HUES6 (cell line): ENCODE results near the gene C17orf50.
A peak's percentile ranks its signal among the peaks of the same experiment; 100 is the strongest.

ENCODE experiments used
- H3K27ac ChIP-seq: 2 replicates; pipeline ENCODE4 v1.7.0; 2013; ENCODE audit warnings: low read depth, mild to moderate bottlenecking, low read length, inconsistent platforms
- H3K27me3 ChIP-seq: 2 replicates; pipeline ENCODE4 v1.6.1; 2013; ENCODE audit warnings: low read length; ENCODE audit not compliant: control insufficient read depth, insufficient read depth
- H3K36me3 ChIP-seq: 2 replicates; pipeline ENCODE4 v1.6.1; 2013; ENCODE audit warnings: low read length; ENCODE audit not compliant: control insufficient read depth, insufficient read depth
- H3K4me1 ChIP-seq: 2 replicates; pipeline ENCODE4 v1.6.1; 2013; ENCODE audit warnings: low read length; ENCODE audit not compliant: control insufficient read depth, insufficient read depth
- H3K4me3 ChIP-seq: 2 replicates; pipeline ENCODE4 v1.5.1; 2013; ENCODE audit warnings: low read depth, low read length
- H3K9ac ChIP-seq: one replicate; pipeline ENCODE4 v1.6.1; 2013; ENCODE audit warnings: mild to moderate bottlenecking, low read length
- H3K9me3 ChIP-seq: 2 replicates; pipeline ENCODE4 v1.6.1; 2013; ENCODE audit warnings: low read depth, low read length; ENCODE audit not compliant: control insufficient read depth, insufficient read depth

C17orf50 gene

GRCh38 chr17:35760587-35760986 lies at the start of gene C17orf50:
Gene C17orf50 (plus strand): TSS chr17:35760887. CDS start chr17:35760942, 55 bp downstream.
- H3K27me3 ChIP-seq, result peaks cover 7% of the 10 kb centered on the region
- H3K9me3 ChIP-seq, result no peaks in the 10 kb centered on the region; the same call in 1 of the 2 replicates
- H3K4me3 ChIP-seq, result no peak within 1 kb of the TSS
- no peaks in the 10 kb centered on the region; the same call in 1 of the 2 replicates for H3K4me1 ChIP-seq
- no peak within 1 kb of the TSS for H3K9ac ChIP-seq
- no peak within 1 kb of the TSS for H3K27ac ChIP-seq
- H3K36me3 ChIP-seq, result no peaks in the 10 kb centered on the region

GRCh38 chr17:35710950-35711349 lies 49.7 kb upstream of the C17orf50 start:
- Histone ChIP-seq H3K27ac (no peak overlapping the region), H3K9me3 (no peaks in the 10 kb centered on the region), H3K36me3 (peaks cover 56% of the 10 kb centered on the region), H3K9ac (no peak overlapping the region), H3K4me3 (no peak overlapping the region), H3K4me1 (peaks cover 4% of the 10 kb centered on the region; the same call in 1 of the 2 replicates), H3K27me3 (no peaks in the 10 kb centered on the region)

- peaks cover 4% of the 10 kb centered on the region; the same call in 1 of the 2 replicates for H3K4me1 ChIP-seq
- H3K36me3 ChIP-seq, result peaks cover 71% of the 10 kb centered on the region
- no peak overlapping the region for H3K4me3 ChIP-seq
- H3K27me3 ChIP-seq, result no peaks in the 10 kb centered on the region
- H3K9me3 ChIP-seq, result no peaks in the 10 kb centered on the region
- no peak overlapping the region; the same call in 1 of the 2 replicates for H3K27ac ChIP-seq
- H3K9ac ChIP-seq, result peak overlapping the region; percentile 41
Observed at GRCh38 chr17:35713069-35713728, 47.5 kb upstream of the C17orf50 start.

GRCh38 chr17:35714988-35715387 lies 45.7 kb upstream of the C17orf50 start:
- Histone ChIP-seq H3K27me3 (no peaks in the 10 kb centered on the region), H3K36me3 (peaks cover 60% of the 10 kb centered on the region), H3K9ac (no peak overlapping the region), H3K27ac (no peak overlapping the region), H3K9me3 (no peaks in the 10 kb centered on the region), H3K4me1 (peaks cover 4% of the 10 kb centered on the region; the same call in 1 of the 2 replicates), H3K4me3 (no peak overlapping the region)

- H3K4me3 ChIP-seq, result no peak overlapping the region
- H3K27me3 ChIP-seq, result no peaks in the 10 kb centered on the region
- H3K9me3 ChIP-seq, result no peaks in the 10 kb centered on the region
- H3K27ac ChIP-seq, result no peak overlapping the region
- peaks cover 59% of the 10 kb centered on the region for H3K36me3 ChIP-seq
- H3K9ac ChIP-seq, result no peak overlapping the region
- peaks cover 4% of the 10 kb centered on the region; the same call in 1 of the 2 replicates for H3K4me1 ChIP-seq
Observed at GRCh38 chr17:35715416-35715815, 45.3 kb upstream of the C17orf50 start.

- Histone ChIP-seq H3K4me3 (no peak overlapping the region), H3K27me3 (no peaks in the 10 kb centered on the region), H3K9me3 (no peaks in the 10 kb centered on the region), H3K27ac (no peak overlapping the region), H3K9ac (no peak overlapping the region), H3K36me3 (peaks cover 53% of the 10 kb centered on the region), H3K4me1 (peaks cover 4% of the 10 kb centered on the region; the same call in 1 of the 2 replicates)
Observed at GRCh38 chr17:35716173-35716572, 44.5 kb upstream of the C17orf50 start.

GRCh38 chr17:35716897-35717465 lies 43.7 kb upstream of the C17orf50 start:
- H3K4me1 ChIP-seq, result peaks cover 4% of the 10 kb centered on the region; the same call in 1 of the 2 replicates

GRCh38 chr17:35717475-35717874 lies 43.2 kb upstream of the C17orf50 start:
- Histone ChIP-seq H3K36me3 (peaks cover 48% of the 10 kb centered on the region), H3K9ac (no peak overlapping the region), H3K9me3 (no peaks in the 10 kb centered on the region)

More at GRCh38 chr17:35716897-35717465, 43.7 kb upstream of the C17orf50 start:
- Histone ChIP-seq H3K4me3 (no peak overlapping the region), H3K9ac (no peak overlapping the region), H3K27me3 (no peaks in the 10 kb centered on the region), H3K9me3 (no peaks in the 10 kb centered on the region), H3K27ac (no peak overlapping the region), H3K36me3 (peaks cover 51% of the 10 kb centered on the region)

GRCh38 chr17:35723735-35724134 lies 37.0 kb upstream of the C17orf50 start:
- no peak overlapping the region for H3K4me3 ChIP-seq
- H3K9ac ChIP-seq, result no peak overlapping the region
- H3K27me3 ChIP-seq, result no peaks in the 10 kb centered on the region
- H3K4me1 ChIP-seq, result peaks cover 35% of the 10 kb centered on the region
- no peak overlapping the region for H3K27ac ChIP-seq
- H3K36me3 ChIP-seq, result peaks cover 45% of the 10 kb centered on the region
- H3K9me3 ChIP-seq, result no peaks in the 10 kb centered on the region

More at GRCh38 chr17:35717475-35717874, 43.2 kb upstream of the C17orf50 start:
- Histone ChIP-seq H3K27me3 (no peaks in the 10 kb centered on the region), H3K4me1 (peaks cover 4% of the 10 kb centered on the region; the same call in 1 of the 2 replicates), H3K4me3 (no peak overlapping the region), H3K27ac (no peak overlapping the region)

- H3K4me3 ChIP-seq, result no peak overlapping the region
- H3K9ac ChIP-seq, result no peak overlapping the region
- no peaks in the 10 kb centered on the region for H3K9me3 ChIP-seq
- no peak overlapping the region for H3K27ac ChIP-seq
- H3K27me3 ChIP-seq, result no peaks in the 10 kb centered on the region
- peaks cover 40% of the 10 kb centered on the region for H3K36me3 ChIP-seq
- H3K4me1 ChIP-seq, result peaks cover 48% of the 10 kb centered on the region
Observed at GRCh38 chr17:35725058-35725457, 35.6 kb upstream of the C17orf50 start.

- peak overlapping the region; percentile 52 for H3K9ac ChIP-seq
- H3K4me1 ChIP-seq, result peaks cover 54% of the 10 kb centered on the region
- H3K36me3 ChIP-seq, result peaks cover 38% of the 10 kb centered on the region
- H3K27me3 ChIP-seq, result 0 out of 2 replicates have a peak, but pooled peaks cover 4% of the 10 kb centered on the region
- no peaks in the 10 kb centered on the region for H3K9me3 ChIP-seq
- no peak overlapping the region; the same call in 1 of the 2 replicates for H3K27ac ChIP-seq
- no peak overlapping the region for H3K4me3 ChIP-seq
Observed at GRCh38 chr17:35725802-35726126, 34.9 kb upstream of the C17orf50 start.
